OCI-LY1 (cell line): Measurements from ENCODE around the gene CNRIP1.
A peak's percentile ranks its signal among the peaks of the same experiment; 100 is the strongest.

ENCODE experiments used
- H2AFZ ChIP-seq: fragments of 200-600 bp; sonication (generic), shearing (Covaris generic); 2 replicates; pipeline ENCODE4 v1.6.0; 2014; ENCODE audit warnings: antibody characterized with exemption, mild to moderate bottlenecking, low read length
- H3F3A ChIP-seq: fragments of 200-600 bp; sonication (generic), shearing (Covaris generic); 2 replicates; pipeline ENCODE4 v1.6.0; 2014; ENCODE audit warnings: mild to moderate bottlenecking, antibody characterized with exemption, low read length, moderate library complexity; ENCODE audit not compliant: insufficient read depth
- H3K27ac ChIP-seq: fragments of 200-600 bp; sonication (generic); 2 replicates; pipeline ENCODE4 v1.5.1; 2014; ENCODE audit warnings: low read length, mixed run types, mild to moderate bottlenecking, low read depth; ENCODE audit not compliant: poor library complexity, severe bottlenecking
- H3K27me3 ChIP-seq: fragments of 200-600 bp; sonication (generic); 2 replicates; pipeline ENCODE4 v1.6.0; 2014; ENCODE audit warnings: antibody characterized with exemption, mild to moderate bottlenecking, low read length, moderate library complexity; ENCODE audit not compliant: insufficient read depth
- H3K36me3 ChIP-seq: fragments of 200-600 bp; sonication (generic); 2 replicates; pipeline ENCODE4 v1.6.1; 2014; ENCODE audit warnings: mild to moderate bottlenecking, antibody characterized with exemption, low read length, moderate library complexity, mixed read lengths; ENCODE audit not compliant: insufficient read depth
- H3K4me1 ChIP-seq: fragments of 200-600 bp; sonication (generic); 2 replicates; pipeline ENCODE4 v1.5.1; 2014; ENCODE audit warnings: mild to moderate bottlenecking, low read length, moderate library complexity; ENCODE audit not compliant: insufficient read depth, severe bottlenecking
- H3K4me2 ChIP-seq: fragments of 200-600 bp; sonication (generic), shearing (Covaris generic); 2 replicates; pipeline ENCODE4 v1.6.1; 2014; ENCODE audit warnings: low read length
- H3K4me3 ChIP-seq: fragments of 200-600 bp; sonication (generic); 2 replicates; pipeline ENCODE4 v1.5.1; 2014; ENCODE audit warnings: low read length, low read depth, mild to moderate bottlenecking, mixed read lengths; ENCODE audit not compliant: poor library complexity, severe bottlenecking
- H3K79me2 ChIP-seq: fragments of 200-600 bp; shearing (Covaris generic); 2 replicates; pipeline ENCODE4 v1.6.1; 2016; ENCODE audit warnings: mixed run types, low read length, mixed read lengths; ENCODE audit not compliant: insufficient read depth
- H3K9ac ChIP-seq: fragments of 200-600 bp; sonication (generic), shearing (Covaris generic); 2 replicates; pipeline ENCODE4 v1.6.1; 2014; ENCODE audit warnings: mild to moderate bottlenecking, low read length, mixed read lengths
- H3K9me2 ChIP-seq: fragments of 200-600 bp; sonication (generic), shearing (Covaris generic); 2 replicates; pipeline ENCODE4 v1.6.1; 2014; ENCODE audit warnings: low read depth, mild to moderate bottlenecking, low read length, mixed read lengths
- H3K9me3 ChIP-seq: fragments of 200-600 bp; shearing (Covaris generic); 2 replicates; pipeline ENCODE4 v1.6.1; 2014; ENCODE audit warnings: low read length, mixed read lengths
- H4K20me1 ChIP-seq: fragments of 200-600 bp; sonication (generic), shearing (Covaris generic); 2 replicates; pipeline ENCODE4 v1.6.0; 2016; ENCODE audit warnings: mild to moderate bottlenecking, low read length; ENCODE audit not compliant: insufficient read depth
- EZH2 ChIP-seq: fragments of 200-600 bp; sonication (generic), shearing (Covaris generic); IDR thresholded peaks from 2 replicates; pipeline ENCODE4 v1.8.0; 2017; ENCODE audit warnings: borderline replicate concordance, mixed run types, mild to moderate bottlenecking, antibody characterized with exemption, low read length, moderate library complexity, mixed read lengths
- TF ChIP-seq, protein P1 (sequence below): fragments of 200-600 bp; sonication (generic), shearing (Covaris generic); IDR thresholded peaks from 2 replicates; pipeline ENCODE4 v1.5.1; 2017; ENCODE audit warnings: mild to moderate bottlenecking, antibody characterized with exemption, low read length, moderate library complexity, mixed read lengths

Gene CNRIP1

DNA sequence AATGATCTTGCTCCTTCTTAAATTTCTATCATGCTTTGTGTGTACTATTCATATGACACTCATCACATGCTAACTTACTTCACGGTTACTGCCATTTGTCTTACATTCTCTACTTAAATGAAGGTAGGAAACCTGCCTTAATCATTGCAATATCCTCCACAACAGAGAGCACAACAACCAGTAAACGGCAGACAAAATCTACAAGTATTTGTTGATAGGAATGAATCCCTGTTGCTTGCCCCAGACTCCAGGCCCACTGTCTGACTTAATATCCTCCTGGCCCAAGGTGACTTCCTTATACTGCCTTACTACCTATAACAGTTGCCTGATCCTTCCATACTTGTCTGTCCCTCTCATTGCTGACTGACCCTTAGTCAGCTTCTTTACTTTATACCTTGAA, 70.9 kb downstream of the CNRIP1 start:
- Histone ChIP-seq H3K4me2 (peak overlapping the region; percentile 76), H3K4me1 (peaks cover 58% of the 10 kb centered on the region), H3K27ac (no peak overlapping the region), H3K36me3 (peaks cover 35% of the 10 kb centered on the region), H3K4me3 (peak overlapping the region; percentile 81), H2AFZ (no peak overlapping the region), H3K27me3 (no peaks in the 10 kb centered on the region), H4K20me1 (peaks cover 11% of the 10 kb centered on the region), H3K79me2 (peaks cover 77% of the 10 kb centered on the region), H3K9me3 (no peaks in the 10 kb centered on the region), H3K9me2 (no peaks in the 10 kb centered on the region), H3F3A (no peaks in the 10 kb centered on the region), H3K9ac (peak overlapping the region; percentile 94)
- TF ChIP-seq, protein P1, sequence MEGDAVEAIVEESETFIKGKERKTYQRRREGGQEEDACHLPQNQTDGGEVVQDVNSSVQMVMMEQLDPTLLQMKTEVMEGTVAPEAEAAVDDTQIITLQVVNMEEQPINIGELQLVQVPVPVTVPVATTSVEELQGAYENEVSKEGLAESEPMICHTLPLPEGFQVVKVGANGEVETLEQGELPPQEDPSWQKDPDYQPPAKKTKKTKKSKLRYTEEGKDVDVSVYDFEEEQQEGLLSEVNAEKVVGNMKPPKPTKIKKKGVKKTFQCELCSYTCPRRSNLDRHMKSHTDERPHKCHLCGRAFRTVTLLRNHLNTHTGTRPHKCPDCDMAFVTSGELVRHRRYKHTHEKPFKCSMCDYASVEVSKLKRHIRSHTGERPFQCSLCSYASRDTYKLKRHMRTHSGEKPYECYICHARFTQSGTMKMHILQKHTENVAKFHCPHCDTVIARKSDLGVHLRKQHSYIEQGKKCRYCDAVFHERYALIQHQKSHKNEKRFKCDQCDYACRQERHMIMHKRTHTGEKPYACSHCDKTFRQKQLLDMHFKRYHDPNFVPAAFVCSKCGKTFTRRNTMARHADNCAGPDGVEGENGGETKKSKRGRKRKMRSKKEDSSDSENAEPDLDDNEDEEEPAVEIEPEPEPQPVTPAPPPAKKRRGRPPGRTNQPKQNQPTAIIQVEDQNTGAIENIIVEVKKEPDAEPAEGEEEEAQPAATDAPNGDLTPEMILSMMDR: no peak
- TF ChIP-seq EZH2: no peak

DNA sequence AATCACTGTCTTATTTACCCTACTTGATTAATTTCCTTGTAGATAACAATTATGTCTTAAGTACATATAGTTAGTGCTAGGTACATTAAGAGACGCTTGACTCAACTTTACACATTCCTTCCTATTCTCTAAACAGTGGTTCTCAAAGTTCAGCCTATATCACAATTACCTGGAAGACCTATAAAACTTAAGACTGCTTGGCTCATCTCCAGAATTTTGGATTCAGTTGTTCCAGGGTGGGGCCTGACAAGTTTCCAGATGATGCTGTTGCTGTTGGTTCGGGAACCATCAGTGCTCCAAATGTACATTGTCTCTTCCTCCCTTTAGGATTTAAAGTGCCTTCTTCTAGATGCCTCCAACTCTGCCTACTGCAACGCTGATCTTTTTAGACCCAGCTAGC, 71.4 kb downstream of the CNRIP1 start:
- H3K79me2 ChIP-seq: peaks cover 80% of the 10 kb centered on the region
- no peak overlapping the region for H3K27ac ChIP-seq
- no peak for TF ChIP-seq EZH2
- TF ChIP-seq, protein P1: no peak
- H3K9ac ChIP-seq: no peak overlapping the region; the same call in 1 of the 2 replicates
- no peaks in the 10 kb centered on the region for H3K27me3 ChIP-seq
- no peaks in the 10 kb centered on the region for H3K9me3 ChIP-seq
- H3K36me3 ChIP-seq: peaks cover 35% of the 10 kb centered on the region
- peaks cover 3% of the 10 kb centered on the region; the same call in 1 of the 2 replicates for H3F3A ChIP-seq
- peaks cover 55% of the 10 kb centered on the region for H3K4me1 ChIP-seq
- peak overlapping the region; percentile 81 for H3K4me3 ChIP-seq
- H4K20me1 ChIP-seq: peaks cover 11% of the 10 kb centered on the region
- H3K9me2 ChIP-seq: no peaks in the 10 kb centered on the region
- peak overlapping the region; percentile 76 for H3K4me2 ChIP-seq
- H2AFZ ChIP-seq: no peak overlapping the region

DNA sequence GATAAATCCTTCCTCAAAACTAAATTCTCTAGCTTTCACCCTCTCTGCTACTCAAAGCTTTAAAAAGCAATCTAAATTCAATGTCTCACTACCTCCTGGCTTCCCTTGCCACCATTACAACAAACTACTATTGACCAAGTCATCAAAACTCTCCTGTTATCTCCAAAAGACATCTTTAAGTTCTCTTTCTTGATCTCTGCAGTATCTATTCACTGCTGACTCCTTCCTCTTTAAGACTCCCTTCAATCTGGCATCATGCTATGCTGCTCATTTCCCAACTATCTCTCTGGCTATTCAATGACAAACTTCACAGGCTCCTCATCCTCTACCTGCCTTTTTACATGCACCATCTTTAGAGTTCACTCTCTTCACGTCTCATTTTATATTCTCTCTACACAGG, 73.4 kb downstream of the CNRIP1 start:
- no peak overlapping the region for H2AFZ ChIP-seq
- no peaks in the 10 kb centered on the region for H3K9me3 ChIP-seq
- H3K9me2 ChIP-seq: no peaks in the 10 kb centered on the region
- no peak overlapping the region for H3K4me3 ChIP-seq
- no peak overlapping the region for H3K9ac ChIP-seq
- H3K27me3 ChIP-seq: no peaks in the 10 kb centered on the region
- H3K4me1 ChIP-seq: peaks cover 62% of the 10 kb centered on the region
- H3K27ac ChIP-seq: peak overlapping the region; percentile 25
- H3K4me2 ChIP-seq: peak overlapping the region; percentile 7; the same call in 1 of the 2 replicates
- peaks cover 54% of the 10 kb centered on the region for H3K36me3 ChIP-seq
- TF ChIP-seq, protein P1: no peak
- TF ChIP-seq EZH2: no peak
- H3K79me2 ChIP-seq: peaks cover 96% of the 10 kb centered on the region
- peaks cover 3% of the 10 kb centered on the region; the same call in 1 of the 2 replicates for H3F3A ChIP-seq
- H4K20me1 ChIP-seq: peaks cover 14% of the 10 kb centered on the region
